Fibroblast of skin of abdomen (primary cell): ENCODE results near the gene MIEF2.
"Not testable (repeated sequence)": the region's sequence is repeated elsewhere in the genome, so short reads cannot be mapped to it uniquely, and the experiment has no call there.

Experiments used
- DNase-seq: peaks from one replicate; pipeline ENCODE4 v3.0.0-alpha.2; 2013

MIEF2 gene

GRCh38 chr17:18257268-18257981, 3.0 kb upstream of the MIEF2 start:
- DNase-seq, result no peak

DNA sequence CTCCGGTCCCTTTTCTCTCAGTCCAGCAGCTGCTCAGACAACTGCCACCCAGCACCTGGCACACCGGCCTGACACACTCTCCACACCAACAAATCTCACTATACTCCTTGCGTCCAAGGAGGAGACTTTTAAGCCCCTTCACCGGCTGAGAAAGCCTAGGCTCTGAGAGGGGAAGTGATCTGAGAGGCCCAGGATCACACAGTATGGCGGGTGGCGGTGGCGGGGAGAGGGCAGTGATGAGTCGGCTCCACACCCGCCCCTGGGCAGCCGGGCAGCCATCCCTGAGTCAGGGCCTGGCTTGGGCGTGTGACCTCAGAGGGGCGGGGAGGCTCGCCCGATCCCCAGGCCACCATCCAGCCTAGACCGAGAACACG, 2.5 kb upstream of the MIEF2 start:
- DNase-seq, result peak; percentile 25

DNA sequence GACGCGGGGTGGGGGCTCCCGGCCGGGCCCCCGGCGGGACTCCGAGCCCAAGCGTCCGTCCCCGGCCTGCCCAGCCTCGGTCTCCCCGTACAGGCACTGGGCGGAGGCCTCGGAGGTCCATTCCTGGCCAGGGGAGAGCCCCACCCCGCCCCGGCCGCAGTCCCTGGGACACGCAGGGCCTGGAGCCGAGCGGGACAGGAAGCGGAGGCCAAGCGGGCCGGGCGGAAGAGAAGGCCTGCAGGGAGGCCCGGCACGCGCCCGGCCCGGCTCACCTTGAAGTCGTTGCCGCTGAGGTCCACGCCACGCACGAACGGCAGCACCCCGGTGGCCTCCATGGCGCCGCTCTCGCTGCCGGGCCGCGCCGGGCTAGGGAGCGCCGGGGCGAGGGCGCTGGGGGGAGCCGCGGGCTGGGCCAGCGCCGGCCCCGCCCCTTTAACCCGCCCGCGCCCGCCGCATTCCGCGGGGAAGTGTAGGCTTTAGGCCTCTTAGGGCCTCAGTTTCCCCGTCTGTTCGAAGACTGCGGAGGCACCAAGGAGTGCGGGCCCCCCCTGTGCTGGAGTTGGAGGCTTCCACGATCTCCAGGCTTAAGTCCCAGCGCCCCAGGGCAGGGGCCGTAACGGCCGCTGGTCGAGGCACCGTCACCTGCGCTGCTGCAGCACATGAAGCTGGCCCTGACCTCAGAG, 2.0 kb upstream of the MIEF2 start, which contains the start of gene FLII:
Gene FLII, minus strand, starts transcription at position 383 of the 683 bp plus-strand sequence. Its CDS starts 48 bp downstream, at position 335.
- DNase-seq, result peak; percentile 30

GRCh38 chr17:18259621-18260331, 686 bp upstream of the MIEF2 start:
- peak; percentile 28 for DNase-seq

DNA sequence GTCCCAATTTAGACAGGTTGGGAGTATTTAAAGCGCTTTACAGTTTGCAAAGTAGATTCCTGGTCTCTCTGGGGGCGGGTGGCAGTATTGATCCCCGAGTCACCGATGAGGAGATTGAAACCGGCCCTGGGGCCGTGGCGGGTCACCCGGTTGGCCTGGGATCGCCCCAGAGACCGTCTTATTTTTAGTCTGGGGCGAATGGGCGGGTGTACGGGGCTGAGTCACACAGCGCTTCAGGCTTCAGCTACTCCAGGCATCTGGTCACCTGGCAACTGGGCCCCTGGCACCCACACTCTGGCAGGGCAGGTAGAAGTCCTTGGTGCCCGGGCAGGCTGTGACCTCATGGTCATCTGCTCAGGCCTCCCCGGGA, 669 bp downstream of the MIEF2 start:
- peak; percentile 14 for DNase-seq

DNA sequence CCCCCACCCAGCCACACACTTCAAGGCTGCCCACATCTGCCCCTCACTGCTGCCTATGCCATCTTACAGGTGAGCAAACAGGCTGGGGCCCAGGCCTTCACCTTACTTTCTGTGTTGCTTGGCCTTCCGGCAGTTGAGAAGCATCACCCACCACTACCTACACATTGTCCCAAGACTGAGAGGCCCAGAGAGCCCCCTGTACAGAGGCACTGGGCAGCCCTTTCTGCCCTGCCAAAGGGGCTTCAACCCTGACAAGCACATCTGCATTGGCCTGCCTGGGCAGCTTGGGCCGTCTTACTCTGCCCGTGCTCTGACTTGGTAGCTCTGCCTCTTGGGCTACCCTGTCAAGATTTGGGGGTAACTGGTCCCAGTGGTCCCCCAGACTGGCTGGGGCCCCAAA, 1.2 kb downstream of the MIEF2 start:
- no peak for DNase-seq

DNA sequence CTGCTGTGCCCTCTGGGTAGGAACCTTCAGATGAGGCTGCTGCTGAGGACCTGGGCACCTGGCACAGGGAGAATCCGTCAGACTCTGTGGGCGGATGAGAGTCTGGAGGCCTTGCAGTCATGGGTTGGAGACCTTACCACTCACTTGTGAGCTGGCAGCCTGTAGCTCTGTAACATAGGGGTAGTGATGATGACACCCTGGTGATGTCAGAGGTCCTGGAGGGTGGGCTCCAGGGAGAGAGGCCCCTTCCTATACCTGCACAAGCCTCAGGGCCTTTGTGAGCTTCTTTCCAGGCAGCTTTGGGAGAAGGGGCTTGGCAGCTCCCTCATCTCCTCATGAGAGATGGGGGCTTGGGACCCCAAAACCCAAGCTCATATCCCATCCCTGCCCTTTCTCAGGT, 1.6 kb downstream of the MIEF2 start:
- no peak for DNase-seq

DNA sequence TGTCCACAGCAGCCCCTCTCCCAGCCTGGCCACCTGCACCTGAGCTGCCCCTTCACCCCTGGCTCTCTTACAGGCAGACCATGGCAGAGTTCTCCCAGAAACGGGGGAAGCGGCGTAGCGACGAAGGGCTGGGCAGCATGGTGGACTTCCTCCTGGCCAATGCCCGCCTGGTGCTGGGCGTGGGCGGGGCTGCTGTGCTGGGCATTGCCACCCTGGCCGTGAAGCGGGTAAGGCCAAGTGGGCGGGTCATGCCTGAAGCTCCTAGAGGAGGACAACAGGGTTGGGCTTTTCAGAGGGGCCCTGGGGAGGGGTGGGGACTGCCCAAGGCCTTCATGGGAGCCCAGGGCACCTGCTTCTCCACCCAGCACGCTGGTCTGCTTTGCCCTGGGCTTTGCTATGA, 2.2 kb downstream of the MIEF2 start:
- no peak for DNase-seq

GRCh38 chr17:18263885-18264682, 3.6 kb downstream of the MIEF2 start:
- DNase-seq, result no peak

- DNase-seq, result no peak
Observed at GRCh38 chr17:18267366-18267765, 6.9 kb downstream of the MIEF2 start.

DNA sequence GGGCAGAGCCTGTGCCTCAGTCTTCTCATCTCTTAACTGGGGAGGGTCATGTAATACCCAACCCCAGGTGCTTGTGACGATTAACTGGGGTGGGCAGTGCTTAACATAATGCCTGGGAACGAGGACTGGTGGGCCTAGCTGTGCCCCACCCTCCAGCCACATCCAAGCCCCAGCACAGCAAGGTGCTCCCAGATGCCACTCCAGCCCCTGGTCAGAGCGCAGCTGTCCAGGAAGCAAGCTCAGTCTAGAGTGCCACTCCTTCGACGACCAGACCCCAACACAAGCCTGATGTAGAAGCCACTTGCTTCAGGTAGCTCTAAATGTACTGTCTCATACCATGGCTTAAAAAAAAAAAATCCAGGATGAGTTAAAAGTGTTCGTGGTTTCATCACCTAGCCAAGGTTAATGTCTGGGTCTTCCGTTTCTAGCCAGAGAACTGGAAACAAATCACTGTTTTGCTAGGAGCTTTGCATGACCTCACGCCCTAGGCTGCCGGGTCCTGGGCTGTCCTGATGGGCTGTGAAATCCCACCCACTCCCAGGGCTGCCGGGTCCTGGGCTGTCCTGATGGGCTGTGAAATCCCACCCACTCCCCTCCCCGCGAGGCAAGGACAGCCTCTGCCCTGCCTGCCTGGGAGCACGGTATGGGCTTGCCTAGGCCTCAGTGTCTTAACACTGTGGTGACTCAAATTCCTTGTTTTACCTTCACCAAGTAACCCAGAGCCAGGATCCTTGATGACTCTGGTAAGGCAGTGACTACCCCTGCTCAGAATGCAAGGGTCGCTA, 7.7 kb downstream of the MIEF2 start:
- peak; percentile 59 for DNase-seq

DNA sequence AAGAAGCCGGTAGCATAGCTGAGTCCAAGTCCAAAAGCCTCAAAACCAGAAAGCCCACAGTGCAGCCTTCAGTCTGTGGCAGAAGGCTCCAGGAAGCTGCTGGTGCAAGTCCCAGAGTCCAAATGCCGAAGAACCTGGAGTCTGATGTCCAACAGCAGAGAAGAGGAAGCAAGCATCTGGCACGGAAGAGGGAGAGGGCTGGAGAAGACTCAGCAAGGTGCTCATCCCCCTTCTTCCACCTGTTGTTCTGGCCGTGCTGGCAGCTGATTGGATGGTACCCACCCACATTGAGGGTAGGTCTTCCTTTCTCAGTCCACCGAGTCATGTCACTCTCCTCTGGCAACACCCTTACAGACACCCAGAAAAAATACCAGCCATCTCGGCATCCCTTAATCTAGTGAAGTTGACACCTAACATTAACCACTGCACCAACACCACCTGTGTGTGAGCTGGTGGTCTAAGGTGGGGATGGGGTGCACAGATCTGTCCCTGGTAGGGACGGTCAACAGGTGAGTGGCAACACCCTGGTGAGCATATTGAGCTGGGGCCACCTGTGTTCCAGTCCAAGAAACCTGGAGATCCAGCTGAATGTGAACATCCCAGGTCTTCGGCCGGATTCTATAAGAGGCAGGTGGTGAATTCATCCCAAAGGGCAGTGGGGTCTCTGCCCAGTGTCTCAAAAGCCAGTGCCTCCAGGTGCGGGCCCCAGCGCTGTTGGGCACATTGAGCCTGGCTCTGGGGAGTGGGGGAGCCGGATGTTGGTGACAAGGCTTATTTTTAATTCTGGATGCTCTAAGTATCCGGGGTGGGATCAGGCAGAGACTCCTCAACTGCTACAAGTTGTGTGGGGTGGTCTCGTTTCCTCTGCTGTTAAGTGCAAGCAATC, 9.8 kb downstream of the MIEF2 start:
- DNase-seq, result no peak

DNA sequence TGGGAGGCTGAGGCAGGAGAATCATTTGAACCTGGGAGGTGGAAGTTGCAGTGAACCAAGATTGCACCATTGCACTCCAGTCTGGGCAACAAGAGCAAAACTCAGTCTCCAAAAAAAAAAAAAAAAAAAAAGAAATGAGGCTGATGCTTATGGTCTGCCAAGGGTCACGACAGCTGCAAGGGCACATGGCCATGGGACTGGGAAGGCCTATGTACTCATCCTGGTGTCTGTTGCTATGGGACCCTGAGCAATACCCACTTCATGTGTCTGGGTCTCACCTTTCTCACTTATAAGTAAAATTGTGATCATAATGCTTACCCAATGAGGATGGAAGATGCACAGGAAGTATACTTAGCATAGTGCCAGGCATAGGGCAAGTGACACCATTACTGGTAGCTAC, 16.6 kb downstream of the MIEF2 start:
- DNase-seq, result no peak

DNA sequence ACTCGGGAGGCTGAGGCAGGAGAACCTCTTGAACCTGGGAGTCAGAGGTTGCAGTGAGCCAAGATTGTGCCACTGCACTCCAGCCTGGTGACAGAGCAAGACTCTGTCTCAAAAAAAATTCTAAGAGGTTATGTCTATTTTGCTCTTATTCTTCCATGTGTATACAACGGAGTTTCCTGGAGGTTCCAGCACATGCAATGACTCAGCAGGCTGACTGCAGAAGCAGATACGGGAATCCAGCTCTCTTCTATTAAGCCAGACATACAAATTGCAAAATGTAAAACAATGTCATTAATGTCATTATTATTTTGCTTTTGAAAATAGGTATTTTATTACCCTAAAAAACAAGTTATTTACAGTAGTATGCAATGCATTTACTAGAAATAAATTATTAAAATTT, 18.4 kb downstream of the MIEF2 start:
- DNase-seq, result no peak

- DNase-seq, result no peak
Observed at GRCh38 chr17:18280249-18280648, 19.8 kb downstream of the MIEF2 start.

GRCh38 chr17:18280766-18281371, 20.4 kb downstream of the MIEF2 start:
- DNase-seq, result no peak

GRCh38 chr17:18281788-18282187, 21.3 kb downstream of the MIEF2 start:
- no peak for DNase-seq

- DNase-seq, result no peak
Observed at GRCh38 chr17:18285296-18285695, 24.8 kb downstream of the MIEF2 start.

DNA sequence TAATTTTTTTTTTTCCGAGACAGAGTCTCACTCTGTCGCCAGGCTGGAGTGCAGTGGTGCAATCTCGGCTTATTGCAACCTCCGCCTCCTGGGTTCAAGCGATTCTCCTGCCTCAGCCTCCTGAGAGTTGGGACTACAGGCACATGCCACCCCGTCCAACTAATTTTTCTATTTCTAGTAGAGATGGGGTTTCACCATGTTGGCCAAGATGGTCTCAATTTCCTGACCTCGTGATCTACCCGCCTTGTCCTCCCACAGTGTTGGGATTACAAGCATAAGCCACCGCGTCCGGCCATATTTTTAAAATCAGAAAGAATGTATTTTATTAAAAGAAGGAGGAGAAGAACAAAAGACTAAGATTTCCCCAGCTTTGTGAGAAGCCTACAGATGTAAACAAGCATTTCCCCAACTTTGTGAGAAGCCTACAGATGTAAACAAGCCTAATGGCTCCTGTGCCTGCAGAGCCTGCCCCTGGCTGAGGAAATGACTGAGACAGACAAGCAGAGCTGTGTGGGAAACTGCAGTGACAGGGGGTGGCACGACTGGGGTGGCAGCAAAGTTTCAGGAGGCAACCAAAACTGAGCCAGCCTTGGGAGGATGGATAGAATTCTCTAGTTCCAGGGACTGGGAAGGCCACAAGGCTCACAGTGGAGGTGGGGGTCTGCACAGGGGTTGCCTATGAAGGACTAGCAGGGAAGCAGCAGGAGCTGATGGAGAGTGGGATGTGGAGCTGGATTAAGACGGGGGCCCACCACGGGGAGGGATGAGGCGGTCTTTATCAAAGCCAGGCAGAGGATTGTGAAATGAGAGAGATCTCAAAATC, 31.5 kb downstream of the MIEF2 start:
- no peak for DNase-seq

DNA sequence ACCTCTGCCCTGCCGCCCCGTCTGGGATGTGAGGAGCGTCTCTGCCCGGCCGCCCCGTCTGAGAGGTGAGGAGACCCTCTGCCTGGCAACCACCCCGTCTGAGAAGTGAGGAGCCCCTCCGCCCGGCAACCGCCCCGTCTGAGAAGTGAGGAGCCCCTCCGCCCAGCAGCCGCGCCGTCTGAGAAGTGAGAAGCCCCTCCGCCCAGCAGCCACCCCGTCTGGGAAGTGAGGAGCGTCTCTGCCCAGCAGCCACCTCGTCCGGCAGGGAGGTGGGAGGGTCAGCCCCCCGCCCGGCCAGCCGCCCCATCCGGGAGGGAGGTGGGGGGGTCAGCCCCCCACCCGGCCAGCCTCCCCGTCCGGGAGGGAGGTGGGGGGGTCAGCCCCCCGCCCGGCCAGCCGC, 37.6 kb downstream of the MIEF2 start:
- not testable (repeated sequence) for DNase-seq
